Coronary artery (tissue), 2 donors: ENCODE measurements around the gene EHMT1.

Source experiments
- DNase-seq: peaks from one replicate; pipeline ENCODE4 v3.0.0-alpha.2; 2017; ENCODE audit warnings: low spot score
- H3K27ac ChIP-seq, 2 donors: fragments of 200-600 bp; sonication (generic); one replicate each; pipeline ENCODE4 v1.5.1; 2016 to 2019
- H3K4me3 ChIP-seq: fragments of 200-600 bp; sonication (generic); 2 replicates; pipeline ENCODE4 v1.5.1; 2016; ENCODE audit warnings: mild to moderate bottlenecking, moderate library complexity
- TF ChIP-seq, protein P1 (sequence below): fragments of 200-600 bp; sonication (generic); IDR thresholded peaks from one replicate; pipeline ENCODE4 v1.5.1; 2019; ENCODE audit warnings: antibody characterized with exemption

Gene EHMT1

GRCh38 chr9:137658781-137659180 lies 40.0 kb downstream of the EHMT1 start:
- TF ChIP-seq, protein P1, sequence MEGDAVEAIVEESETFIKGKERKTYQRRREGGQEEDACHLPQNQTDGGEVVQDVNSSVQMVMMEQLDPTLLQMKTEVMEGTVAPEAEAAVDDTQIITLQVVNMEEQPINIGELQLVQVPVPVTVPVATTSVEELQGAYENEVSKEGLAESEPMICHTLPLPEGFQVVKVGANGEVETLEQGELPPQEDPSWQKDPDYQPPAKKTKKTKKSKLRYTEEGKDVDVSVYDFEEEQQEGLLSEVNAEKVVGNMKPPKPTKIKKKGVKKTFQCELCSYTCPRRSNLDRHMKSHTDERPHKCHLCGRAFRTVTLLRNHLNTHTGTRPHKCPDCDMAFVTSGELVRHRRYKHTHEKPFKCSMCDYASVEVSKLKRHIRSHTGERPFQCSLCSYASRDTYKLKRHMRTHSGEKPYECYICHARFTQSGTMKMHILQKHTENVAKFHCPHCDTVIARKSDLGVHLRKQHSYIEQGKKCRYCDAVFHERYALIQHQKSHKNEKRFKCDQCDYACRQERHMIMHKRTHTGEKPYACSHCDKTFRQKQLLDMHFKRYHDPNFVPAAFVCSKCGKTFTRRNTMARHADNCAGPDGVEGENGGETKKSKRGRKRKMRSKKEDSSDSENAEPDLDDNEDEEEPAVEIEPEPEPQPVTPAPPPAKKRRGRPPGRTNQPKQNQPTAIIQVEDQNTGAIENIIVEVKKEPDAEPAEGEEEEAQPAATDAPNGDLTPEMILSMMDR = no peak
- Histone ChIP-seq H3K4me3 (no peak overlapping the region), H3K27ac (no peak overlapping the region)
- no peak for DNase-seq

DNA sequence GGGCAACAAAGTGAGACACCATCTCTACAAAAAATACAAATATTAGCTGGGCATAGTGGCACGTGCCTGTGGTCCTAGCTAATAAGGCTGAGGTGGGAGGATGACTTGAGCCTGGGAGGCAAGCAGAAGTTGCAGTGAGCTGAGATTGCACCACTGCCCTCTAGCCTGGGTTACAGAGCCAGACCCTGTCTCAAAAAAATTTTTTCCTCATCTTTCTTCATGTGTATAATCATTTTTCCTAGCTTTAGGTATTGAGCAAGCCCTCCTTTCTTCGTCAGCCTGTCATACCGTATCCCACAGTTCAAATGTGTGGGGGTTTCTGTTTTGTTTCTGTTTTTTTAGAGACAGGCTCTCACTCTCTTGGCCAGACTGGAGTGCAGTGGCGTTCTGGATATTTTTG lies 41.3 kb downstream of the EHMT1 start:
- TF ChIP-seq, protein P1 = no peak
- H3K4me3 ChIP-seq = no peak overlapping the region
- no peak overlapping the region for H3K27ac ChIP-seq
- DNase-seq = no peak

GRCh38 chr9:137663584-137663983 lies 44.8 kb downstream of the EHMT1 start:
- TF ChIP-seq, protein P1 = no peak
- H3K4me3 ChIP-seq = no peak overlapping the region
- no peak overlapping the region for H3K27ac ChIP-seq
- no peak for DNase-seq

- DNase-seq = no peak
- H3K4me3 ChIP-seq = no peak overlapping the region
- TF ChIP-seq, protein P1 = no peak
- no peak overlapping the region for H3K27ac ChIP-seq
Measured at GRCh38 chr9:137664676-137665075, 45.9 kb downstream of the EHMT1 start.

DNA sequence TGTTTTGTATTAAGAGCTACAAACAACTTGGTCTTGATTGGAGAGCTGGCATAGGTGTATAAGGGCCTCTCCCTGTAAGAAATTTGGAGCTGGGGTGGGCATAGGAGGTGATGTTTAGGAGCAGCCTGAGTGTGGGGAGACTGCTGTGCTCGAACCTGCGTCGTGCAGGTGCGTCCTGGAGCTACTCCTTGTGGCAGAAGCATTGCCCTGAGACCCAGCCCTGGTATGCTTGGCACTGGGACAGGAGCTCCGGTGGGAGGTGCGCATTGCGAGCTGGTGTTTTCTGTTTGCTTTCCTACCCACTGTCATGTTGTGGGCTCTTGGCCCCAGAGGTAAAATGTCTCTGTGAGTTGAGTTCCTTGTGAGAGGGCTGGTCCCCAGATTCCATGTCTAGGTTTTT lies 46.4 kb downstream of the EHMT1 start:
- TF ChIP-seq, protein P1 = no peak
- H3K4me3 ChIP-seq = no peak overlapping the region
- H3K27ac ChIP-seq = no peak overlapping the region
- no peak for DNase-seq

GRCh38 chr9:137665697-137666512 lies 47.1 kb downstream of the EHMT1 start:
- Histone ChIP-seq H3K4me3 (no peak overlapping the region), H3K27ac (no peak overlapping the region)
- no peak for DNase-seq
- TF ChIP-seq, protein P1 = no peak

- Histone ChIP-seq H3K27ac (no peak overlapping the region), H3K4me3 (no peak overlapping the region)
- no peak for DNase-seq
- TF ChIP-seq, protein P1 = no peak
Measured at GRCh38 chr9:137666513-137666822, 47.7 kb downstream of the EHMT1 start.
